Gastrocnemius medialis (tissue), 4 donors: ENCODE measurements around the gene OR7C1.

Source experiments
- CTCF ChIP-seq, 5 experiments: fragments of 450-650 bp in 3 of 5; fragments of 200-600 bp in 2 of 5; sonication (generic) in 2 of 5; IDR thresholded peaks in 4 of 5; conservative IDR thresholded peaks in 1 of 5; 1 replicate in 4 of 5; 2 replicates in 1 of 5; pipeline ENCODE4 v1.5.1; 2016 to 2019; ENCODE audit warnings: antibody characterized with exemption in 5 of 5, mild to moderate bottlenecking in 3 of 5, moderate library complexity in 3 of 5
- POLR2A ChIP-seq, 2 donors: fragments of 450-650 bp; IDR thresholded peaks; one replicate each; pipeline ENCODE4 v1.6.1; 2017; ENCODE audit warnings: antibody characterized with exemption in 2 of 2, mild to moderate bottlenecking in 2 of 2, moderate library complexity in 2 of 2

GRCh38 chr19:14843169-14843568 is 8.2 kb upstream of the OR7C1 start:
- TF ChIP-seq CTCF (IDR thresholded peaks at IDR 0.05 in 4 of 5, conservative IDR thresholded peaks at IDR 0.05 in 1 of 5) = no peak
- no peak for TF ChIP-seq POLR2A (IDR thresholded peaks at IDR 0.05)
